Posterior cingulate gyrus (tissue), 11 donors: ENCODE results near the gene HSF5.

Experiments used
- DNase-seq, 10 donors: peaks; one replicate each; pipeline versions ENCODE4 v3.0.0 to v3.0.0-alpha.2; 2020 to 2021; ENCODE audit warnings: mixed read lengths in 3 of 10
- intact Hi-C: fragments of 100-400 bp; cut with DNase I; formaldehyde crosslinking; loops from one replicate; pipeline ENCODE4 v1.15.1; 2023

The HSF5 gene

DNA sequence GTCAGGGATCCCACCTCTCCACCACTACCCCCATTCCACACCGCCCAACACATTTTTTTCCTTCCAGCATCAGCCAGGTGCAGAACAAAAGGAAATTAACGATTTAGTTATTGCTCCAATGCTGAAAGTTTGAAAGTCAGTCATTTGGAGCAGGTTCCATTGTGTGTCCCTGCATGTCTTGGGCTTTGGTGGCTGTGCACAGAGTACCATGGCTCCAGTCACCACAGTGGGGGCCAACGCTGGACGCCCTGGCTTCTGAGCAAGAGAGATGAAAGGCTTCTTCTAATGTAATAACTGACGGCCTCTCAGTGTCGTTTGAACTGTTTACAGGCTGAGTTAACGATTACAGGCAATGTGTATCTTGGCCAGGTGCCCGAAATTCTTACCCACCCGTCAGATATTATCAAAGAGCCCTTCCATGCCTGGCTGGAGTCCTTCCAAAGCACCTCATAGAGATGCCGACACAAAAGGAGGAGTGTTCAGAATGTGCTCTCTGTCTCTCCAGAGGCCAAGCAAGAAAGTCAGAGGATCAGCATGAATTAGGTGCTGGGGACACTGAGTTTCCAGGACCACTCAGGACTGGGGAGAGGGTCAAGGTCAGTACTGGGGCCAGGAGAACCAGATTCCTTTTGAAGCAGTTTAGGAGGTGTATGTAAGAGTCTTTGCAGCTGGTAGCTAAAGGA, 96.8 kb downstream of the HSF5 start:
- intact Hi-C loops = no loop called here
- DNase-seq = no peak

GRCh38 chr17:58390884-58391283, 97.3 kb downstream of the HSF5 start:
- intact Hi-C loops = no loop called here

DNA sequence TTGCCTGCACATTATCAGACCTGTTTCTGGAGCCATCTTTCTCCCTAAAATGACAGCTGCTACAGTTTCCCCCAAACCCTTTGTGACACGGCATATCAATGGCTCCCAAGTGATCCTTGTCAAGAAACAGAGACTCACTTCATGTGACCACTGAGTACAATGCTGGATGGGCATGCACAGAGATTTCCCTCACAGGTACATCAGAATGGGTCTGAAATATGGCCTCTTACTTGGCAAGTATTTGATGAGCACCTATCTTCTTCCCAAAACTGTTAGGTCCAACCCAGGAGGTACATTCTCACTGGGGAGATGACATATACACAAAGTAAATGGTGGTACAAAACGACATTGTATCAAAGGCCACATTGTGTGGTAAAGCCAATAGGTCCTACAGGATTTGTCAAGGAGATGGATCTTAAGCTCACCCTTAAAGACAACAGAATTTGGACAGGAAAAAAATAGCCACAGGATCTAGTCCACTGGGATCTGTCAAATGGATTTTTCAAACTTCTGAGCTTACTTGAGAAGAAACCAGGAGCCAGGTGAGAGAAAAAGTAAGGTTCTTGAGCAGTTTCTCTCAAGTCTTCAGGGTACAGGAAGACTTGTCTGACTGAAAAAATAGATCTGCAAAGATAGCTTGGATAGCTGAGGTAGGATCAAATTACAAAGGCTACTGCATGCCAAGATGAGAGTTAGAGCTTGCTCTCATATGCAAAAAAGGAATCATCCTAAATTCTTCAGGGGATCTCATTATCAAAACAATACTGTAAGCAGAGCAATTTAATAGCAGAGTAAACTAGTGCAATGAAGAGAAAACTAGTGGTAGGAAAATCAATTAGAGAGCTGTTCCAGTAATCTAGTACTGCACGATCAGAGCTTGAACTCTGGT, 99.7 kb downstream of the HSF5 start:
- no peak for DNase-seq
- intact Hi-C loops = no loop called here

More at GRCh38 chr17:58390884-58391283, 97.3 kb downstream of the HSF5 start:
- no peak for DNase-seq

GRCh38 chr17:58387834-58388233, 100.4 kb downstream of the HSF5 start:
- intact Hi-C loops = no loop called here
- DNase-seq = no peak

- no peak for DNase-seq
- intact Hi-C loops = no loop called here
These were observed 101.5 kb downstream of the HSF5 start for GRCh38 chr17:58386708-58387107.

DNA sequence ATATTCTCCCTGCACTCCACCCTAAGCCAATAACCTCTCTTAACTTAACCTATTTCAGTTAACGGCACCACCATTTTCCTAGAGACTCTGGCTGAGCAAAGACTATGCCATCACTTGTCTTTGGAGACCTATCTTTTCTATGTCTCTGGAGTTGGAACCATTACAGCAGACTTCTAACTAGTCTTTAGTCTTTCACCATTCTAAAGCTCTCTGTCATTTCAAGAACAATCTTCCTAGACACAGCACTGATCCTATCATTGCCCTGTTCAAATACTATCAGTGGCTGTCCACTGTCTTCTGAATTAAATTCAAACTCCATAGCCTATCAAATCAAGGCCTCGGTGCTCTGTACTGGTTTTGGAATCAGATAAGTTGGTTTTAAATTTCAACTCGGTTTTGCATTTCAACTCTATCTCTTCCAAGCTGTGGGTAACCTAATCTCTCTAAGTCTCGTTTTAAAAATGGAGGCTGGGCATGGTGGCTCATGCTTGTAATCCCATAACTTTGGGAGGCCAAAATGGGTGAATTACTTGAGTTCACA, 102.8 kb downstream of the HSF5 start:
- intact Hi-C loops = no loop called here

GRCh38 chr17:58384897-58385296, 103.3 kb downstream of the HSF5 start:
- DNase-seq = no peak

More for the DNA sequence above, 102.8 kb downstream of the HSF5 start:
- DNase-seq = no peak

GRCh38 chr17:58383892-58384462, 104.2 kb downstream of the HSF5 start:
- intact Hi-C loops = no loop called here
- DNase-seq = no peak

More at GRCh38 chr17:58384897-58385296, 103.3 kb downstream of the HSF5 start:
- intact Hi-C loops = no loop called here

GRCh38 chr17:58382872-58383242, 105.4 kb downstream of the HSF5 start:
- no peak for DNase-seq

DNA sequence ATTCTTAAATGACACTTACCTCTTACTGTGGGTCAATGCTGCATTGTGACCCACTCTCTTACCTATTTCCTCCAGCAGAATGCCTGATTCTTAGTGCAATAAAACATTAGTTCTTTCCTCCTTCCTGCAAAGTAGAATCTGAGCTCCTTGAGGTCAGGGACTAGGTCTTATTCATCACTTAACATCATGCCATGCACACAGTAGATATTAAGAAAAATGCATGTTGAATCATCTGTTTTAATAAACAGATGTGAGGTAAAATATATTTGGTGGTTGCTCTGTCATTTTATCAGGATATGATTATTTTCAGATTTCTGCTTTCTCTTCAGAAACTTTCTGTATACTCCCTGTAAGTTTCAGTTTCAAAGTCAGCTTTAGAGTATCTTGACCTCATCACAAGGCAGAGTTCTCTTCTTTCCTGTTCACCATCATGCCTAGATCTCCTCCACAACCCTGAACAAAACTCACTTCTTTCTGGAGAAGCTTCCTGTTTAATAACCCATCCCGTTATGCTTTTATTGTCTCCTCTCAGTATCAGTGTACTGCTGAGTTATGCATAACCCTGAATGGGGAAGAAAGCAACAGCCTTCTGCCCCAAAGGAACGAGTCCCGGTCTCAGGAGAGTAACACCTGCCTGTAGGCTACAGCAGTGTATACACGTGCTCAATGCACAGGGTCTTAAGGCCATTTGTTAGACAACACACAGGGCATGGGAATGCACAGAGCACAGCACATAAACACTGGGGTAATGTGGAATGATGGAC, 105.9 kb downstream of the HSF5 start:
- intact Hi-C loops = no loop called here
- DNase-seq = no peak

More at GRCh38 chr17:58382872-58383242, 105.4 kb downstream of the HSF5 start:
- intact Hi-C loops = no loop called here

DNA sequence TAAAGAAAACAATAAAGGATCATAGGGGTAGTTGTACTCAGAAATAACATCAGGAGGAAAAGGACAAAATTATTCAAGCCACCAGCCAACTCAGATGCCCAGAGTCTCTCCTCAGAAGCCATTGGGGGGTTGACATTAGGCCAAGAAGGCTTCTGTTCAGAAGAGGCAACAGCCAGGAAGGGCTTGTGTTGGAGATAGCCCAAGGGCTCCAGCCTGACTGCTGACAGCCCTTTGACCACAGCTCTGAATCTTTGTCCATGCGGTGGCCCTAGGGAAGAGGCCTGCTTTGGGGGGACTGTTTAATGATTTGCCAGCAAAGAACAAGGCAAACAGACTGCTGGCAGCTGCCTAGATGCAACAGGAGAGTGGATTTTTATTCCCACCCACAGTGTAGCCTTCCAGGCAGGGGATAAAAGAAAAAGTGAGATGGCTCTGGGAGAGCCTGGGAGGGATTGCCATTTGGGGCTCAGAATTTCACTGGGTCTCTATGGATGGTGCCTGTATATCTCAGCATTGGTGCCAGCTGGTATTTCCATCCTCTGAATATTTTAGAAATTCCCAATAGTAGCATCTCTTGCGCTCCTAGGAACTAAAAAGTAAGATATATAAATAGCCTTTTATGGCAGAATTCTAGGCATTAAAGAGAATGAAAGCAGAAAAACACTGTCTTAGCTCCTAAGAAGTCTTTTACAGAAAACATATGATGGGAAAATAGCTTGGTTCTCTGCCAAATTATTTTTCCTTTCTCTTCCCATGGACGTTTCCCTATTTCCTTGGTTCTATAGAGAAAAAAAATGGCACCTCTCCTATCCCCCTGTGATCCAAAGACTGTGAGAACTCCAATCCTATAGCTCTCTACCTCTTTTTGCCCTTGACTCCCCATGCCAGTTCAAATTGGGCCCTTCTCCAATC, 106.8 kb downstream of the HSF5 start:
- intact Hi-C loops = no loop called here
- peak in 1 of 10 donors; percentile 22 for DNase-seq

DNA sequence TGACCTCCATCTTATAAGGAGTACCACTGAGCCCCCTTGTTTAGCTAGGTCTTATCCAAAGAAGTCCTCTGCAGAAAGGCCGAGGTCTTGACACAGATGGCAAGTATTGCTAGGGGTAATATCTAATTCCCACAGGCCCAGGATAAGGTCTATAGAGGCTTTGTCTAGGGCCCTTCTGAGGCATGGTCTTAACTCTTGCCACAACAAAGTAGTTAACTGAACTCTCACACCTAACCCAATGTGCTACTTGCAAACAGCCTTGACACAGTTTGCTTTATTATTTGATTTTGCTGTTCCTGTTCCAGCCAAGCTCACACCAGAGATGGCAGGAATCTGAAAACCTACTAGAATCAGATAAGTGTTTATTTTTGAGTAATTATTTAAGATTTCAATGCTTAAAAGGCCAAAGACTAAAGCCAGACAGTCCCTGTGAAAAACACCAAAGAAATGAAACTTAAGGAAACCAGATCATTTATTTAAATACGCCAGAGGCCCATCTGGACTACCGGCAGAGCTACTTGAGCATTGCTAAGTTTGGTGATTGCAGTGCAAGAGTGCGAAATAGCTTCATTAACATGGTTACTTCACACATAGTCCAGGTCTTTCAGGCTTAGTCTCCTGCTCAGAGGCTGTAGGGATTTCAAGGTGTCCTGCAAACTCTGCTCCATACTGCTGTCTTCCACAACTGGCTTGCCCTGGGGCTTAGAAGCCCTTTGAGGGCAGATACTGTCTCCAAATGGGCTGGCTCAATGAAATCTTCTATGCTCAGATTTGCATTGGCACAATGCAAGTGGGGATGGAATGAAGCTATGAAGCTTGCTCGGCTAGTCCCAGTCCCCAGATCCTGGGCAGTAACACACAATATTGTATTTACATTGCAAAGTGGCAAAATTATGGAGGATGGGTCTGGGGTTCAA, 107.7 kb downstream of the HSF5 start:
- no peak for DNase-seq
- intact Hi-C loops = no loop called here

DNA sequence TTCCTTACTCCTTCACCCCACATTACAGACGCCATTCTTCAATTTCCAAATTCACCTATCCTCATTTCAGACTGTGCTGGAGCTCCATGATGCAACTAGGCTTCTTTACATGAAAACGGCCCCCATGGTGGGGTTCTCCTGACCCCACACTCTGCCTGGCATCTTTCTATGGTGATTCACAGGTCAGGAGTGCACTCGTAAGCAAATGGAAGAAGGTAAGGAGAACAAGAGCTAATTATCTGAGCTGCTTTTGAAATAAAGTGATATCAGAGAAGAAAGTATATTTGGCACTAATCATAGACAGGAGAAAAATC, 108.7 kb downstream of the HSF5 start:
- DNase-seq = no peak
- intact Hi-C loops = no loop called here

DNA sequence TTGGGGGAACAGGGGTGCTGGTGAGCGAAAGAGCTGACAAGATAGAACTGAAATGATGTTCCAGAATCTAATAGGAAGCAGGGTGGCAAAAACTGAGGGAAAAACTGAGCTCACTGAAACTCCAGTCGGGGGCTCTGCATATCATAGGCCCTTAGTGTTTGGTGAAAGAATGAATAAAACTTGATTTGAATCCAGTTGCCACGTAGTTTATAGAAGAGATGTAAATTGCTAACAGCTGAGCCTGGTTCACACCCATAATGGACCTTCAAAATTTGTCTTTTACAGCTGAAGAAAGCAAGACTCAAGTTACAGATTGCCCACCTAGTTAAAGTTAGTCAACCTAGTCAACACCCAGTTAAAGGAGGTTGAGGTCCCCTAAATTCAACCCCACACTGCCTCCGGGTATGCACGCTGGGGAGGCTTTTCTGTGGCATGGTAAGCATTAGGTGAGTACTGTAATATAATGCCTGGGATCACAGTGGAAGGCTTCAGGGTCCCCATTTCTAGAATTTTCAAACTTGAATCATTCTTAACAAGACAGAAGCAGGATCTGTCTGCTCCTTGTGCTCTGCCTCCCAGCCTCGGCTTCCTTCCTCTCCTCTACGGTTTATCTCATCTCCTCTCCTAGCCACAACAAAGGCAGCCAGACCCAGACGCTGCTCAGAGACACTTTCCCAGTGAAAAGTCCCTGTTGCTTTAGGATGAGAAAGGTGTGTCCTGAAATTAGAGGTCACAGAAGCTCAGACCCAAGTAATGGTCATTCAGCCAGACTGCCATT, 109.3 kb downstream of the HSF5 start:
- intact Hi-C loops = no loop called here
- DNase-seq = no peak

DNA sequence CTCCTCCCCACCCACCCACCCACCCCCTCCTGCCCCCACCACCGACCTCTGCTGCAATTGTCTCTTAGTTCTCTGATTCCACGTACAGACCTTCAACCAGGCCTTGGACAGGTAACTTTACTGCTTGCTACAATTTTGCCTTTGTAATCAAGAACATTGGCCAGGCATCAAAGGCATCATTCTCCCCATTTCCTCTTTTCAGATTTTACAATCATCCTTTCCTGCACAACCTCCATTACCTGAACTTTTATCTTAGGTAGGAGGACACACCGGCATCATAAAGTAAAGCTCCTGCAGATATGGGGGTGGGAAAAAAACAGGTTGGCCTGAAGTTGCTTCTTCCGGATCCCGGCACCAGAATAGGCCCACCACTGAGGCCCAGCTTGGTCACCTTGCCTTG, 110.5 kb downstream of the HSF5 start:
- intact Hi-C loops = no loop called here
- no peak for DNase-seq

GRCh38 chr17:58377093-58377601, 111.1 kb downstream of the HSF5 start:
- intact Hi-C loops = no loop called here
- DNase-seq = no peak

- DNase-seq = no peak
- intact Hi-C loops = no loop called here
These were observed 111.7 kb downstream of the HSF5 start for GRCh38 chr17:58376472-58377000.
